ENCODE measurements around the gene EEF1A2. TPM values are rescaled to one million over a fixed set of nuclear protein-coding genes. Genes with fewer than 3 reads are reported as not detected.

The EEF1A2 gene
- total RNA-seq, 4 donors from 2014 or later: 0.75 to 5.0 (median 3.3) TPM

GRCh38 chr20:63459070-63459380, 39.9 kb downstream of the EEF1A2 start:
- no peaks in the 10 kb centered on the region for H3K36me3 ChIP-seq
- H3K9me3 ChIP-seq: no peaks in the 10 kb centered on the region
- WGBS, 2 donors (ENCODE audit: low coverage in 1 of 2): 77% methylated on average over 17 of the region's 17 CpGs; no CpG with 5 or more reads in 1 of the 2 donors
- peaks cover 0 to 5% (median 0%) of the 10 kb centered on the region in 4 donors for H3K4me1 ChIP-seq
- DNase-seq: no peak
- no peak overlapping the region for H3K4me3 ChIP-seq
- intact Hi-C loops (cut with DNase I; ENCODE audit: low total_unique reads) (no loop called here), in situ Hi-C loops (cut with MboI; ENCODE audit: low pct_ligation_motif_present in 1 of 4, low pct_unique_long_range_greater_than_20kb in 1 of 4, low sequenced_read_pairs in 3 of 4) (no loop called here)
- no peak overlapping the region for H3K27ac ChIP-seq
- H3K27me3 ChIP-seq: peaks cover 84% of the 10 kb centered on the region
- no peak for TF ChIP-seq EP300 (IDR thresholded peaks at IDR 0.05; ENCODE audit: low read depth)
- no peak for TF ChIP-seq CTCF (IDR thresholded peaks at IDR 0.05)
- no peak for TF ChIP-seq POLR2A (IDR thresholded peaks at IDR 0.05)
- no peak for TF ChIP-seq POLR2AphosphoS5 (IDR thresholded peaks at IDR 0.05)

GRCh38 chr20:63458170-63459069, 40.5 kb downstream of the EEF1A2 start:
- Histone ChIP-seq H3K36me3 (no peaks in the 10 kb centered on the region), H3K4me3 (no peak overlapping the region), H3K4me1 (peaks cover 0 to 9% (median 0%) of the 10 kb centered on the region in 4 donors), H3K27me3 (peaks cover 84% of the 10 kb centered on the region), H3K27ac (no peak overlapping the region), H3K9me3 (no peaks in the 10 kb centered on the region)
- intact Hi-C loops (cut with DNase I; ENCODE audit: low total_unique reads) (no loop called here), in situ Hi-C loops (cut with MboI; ENCODE audit: low pct_ligation_motif_present in 1 of 4, low pct_unique_long_range_greater_than_20kb in 1 of 4, low sequenced_read_pairs in 3 of 4) (no loop called here)
- no peak for DNase-seq
- TF ChIP-seq EP300 (IDR thresholded peaks at IDR 0.05; ENCODE audit: low read depth): no peak
- 83 to 94% methylated on average over 3 to 35 of the region's 36 CpGs for WGBS, 2 donors (ENCODE audit: low coverage in 1 of 2)

GRCh38 chr20:63457737-63458136, 41.1 kb downstream of the EEF1A2 start:
- in situ Hi-C loops (cut with MboI; ENCODE audit: low pct_ligation_motif_present in 1 of 4, low pct_unique_long_range_greater_than_20kb in 1 of 4, low sequenced_read_pairs in 3 of 4): no loop called here
- H3K4me3 ChIP-seq: no peak overlapping the region
- H3K36me3 ChIP-seq: no peaks in the 10 kb centered on the region
- H3K27me3 ChIP-seq: peaks cover 84% of the 10 kb centered on the region
- DNase-seq: no peak
- H3K4me1 ChIP-seq: peaks cover 0 to 9% (median 0%) of the 10 kb centered on the region in 4 donors
- 39% methylated on average over 17 of the region's 17 CpGs; no CpG with 5 or more reads in 1 of the 2 donors for WGBS, 2 donors (ENCODE audit: low coverage in 1 of 2)
- intact Hi-C loops (cut with DNase I; ENCODE audit: low total_unique reads): no loop called here
- TF ChIP-seq EP300 (IDR thresholded peaks at IDR 0.05; ENCODE audit: low read depth) (no peak), POLR2A (IDR thresholded peaks at IDR 0.05) (no peak), CTCF (IDR thresholded peaks at IDR 0.05) (no peak), POLR2AphosphoS5 (IDR thresholded peaks at IDR 0.05) (no peak)
- no peaks in the 10 kb centered on the region for H3K9me3 ChIP-seq
- no peak overlapping the region for H3K27ac ChIP-seq

- Histone ChIP-seq H3K27me3 (peaks cover 85% of the 10 kb centered on the region), H3K27ac (no peak overlapping the region), H3K4me3 (no peak overlapping the region), H3K4me1 (peaks cover 0 to 9% (median 0%) of the 10 kb centered on the region in 4 donors), H3K36me3 (no peaks in the 10 kb centered on the region), H3K9me3 (no peaks in the 10 kb centered on the region)
- in situ Hi-C loops (cut with MboI; ENCODE audit: low pct_ligation_motif_present in 1 of 4, low pct_unique_long_range_greater_than_20kb in 1 of 4, low sequenced_read_pairs in 3 of 4): no loop called here
- intact Hi-C loops (cut with DNase I; ENCODE audit: low total_unique reads): no loop called here
- no peak for DNase-seq
- TF ChIP-seq EP300 (IDR thresholded peaks at IDR 0.05; ENCODE audit: low read depth) (no peak), POLR2A (IDR thresholded peaks at IDR 0.05) (no peak), CTCF (IDR thresholded peaks at IDR 0.05) (no peak), POLR2AphosphoS5 (IDR thresholded peaks at IDR 0.05) (no peak)
- 60% methylated on average over 40 of the region's 40 CpGs; no CpG with 5 or more reads in 1 of the 2 donors for WGBS, 2 donors (ENCODE audit: low coverage in 1 of 2)
These were observed 42.2 kb downstream of the EEF1A2 start for GRCh38 chr20:63456429-63457284.

All from transverse colon (tissue), 4 donors.